ENCODE data around the gene IVL. TPM values are rescaled to one million over a fixed set of nuclear protein-coding genes. Genes with fewer than 3 reads are reported as not detected.

IVL gene
- total and polyA plus RNA-seq, 7 donors, result 0.03 to 1.2 TPM; not detected in 5

DNA sequence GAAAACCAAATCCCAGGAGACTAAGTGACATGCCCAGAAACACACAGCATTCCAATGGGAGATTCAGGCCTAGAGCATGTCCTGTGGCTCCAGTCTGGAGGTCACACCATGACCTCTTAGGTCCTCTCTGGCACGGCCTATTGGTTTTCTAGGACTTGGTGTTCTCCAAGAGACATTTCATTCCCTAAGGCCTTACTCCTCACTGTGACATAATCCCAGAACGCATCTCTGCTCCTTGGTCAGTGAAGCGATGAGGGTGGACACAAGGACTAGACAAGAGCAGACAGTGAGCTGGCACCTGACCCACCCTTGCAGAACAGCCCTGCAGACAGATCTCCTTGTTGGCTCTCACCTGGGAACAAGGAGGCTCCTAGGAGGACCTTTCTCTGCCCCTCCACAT, 860 bp downstream of the IVL start:
- Histone ChIP-seq H3K4me1 (no peaks in the 10 kb centered on the region), H3K9me3 (no peaks in the 10 kb centered on the region), H3K36me3 (no peaks in the 10 kb centered on the region), H3K4me3 (no peak overlapping the region), H3K27ac (no peak overlapping the region), H3K27me3 (peaks cover 0 to 7% (median 0%) of the 10 kb centered on the region in 3 donors)
- TF ChIP-seq EP300 (IDR thresholded peaks at IDR 0.05), result no peak
- no peak for TF ChIP-seq POLR2AphosphoS5 (IDR thresholded peaks at IDR 0.05)
- TF ChIP-seq, protein P1, sequence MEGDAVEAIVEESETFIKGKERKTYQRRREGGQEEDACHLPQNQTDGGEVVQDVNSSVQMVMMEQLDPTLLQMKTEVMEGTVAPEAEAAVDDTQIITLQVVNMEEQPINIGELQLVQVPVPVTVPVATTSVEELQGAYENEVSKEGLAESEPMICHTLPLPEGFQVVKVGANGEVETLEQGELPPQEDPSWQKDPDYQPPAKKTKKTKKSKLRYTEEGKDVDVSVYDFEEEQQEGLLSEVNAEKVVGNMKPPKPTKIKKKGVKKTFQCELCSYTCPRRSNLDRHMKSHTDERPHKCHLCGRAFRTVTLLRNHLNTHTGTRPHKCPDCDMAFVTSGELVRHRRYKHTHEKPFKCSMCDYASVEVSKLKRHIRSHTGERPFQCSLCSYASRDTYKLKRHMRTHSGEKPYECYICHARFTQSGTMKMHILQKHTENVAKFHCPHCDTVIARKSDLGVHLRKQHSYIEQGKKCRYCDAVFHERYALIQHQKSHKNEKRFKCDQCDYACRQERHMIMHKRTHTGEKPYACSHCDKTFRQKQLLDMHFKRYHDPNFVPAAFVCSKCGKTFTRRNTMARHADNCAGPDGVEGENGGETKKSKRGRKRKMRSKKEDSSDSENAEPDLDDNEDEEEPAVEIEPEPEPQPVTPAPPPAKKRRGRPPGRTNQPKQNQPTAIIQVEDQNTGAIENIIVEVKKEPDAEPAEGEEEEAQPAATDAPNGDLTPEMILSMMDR (IDR thresholded peaks at IDR 0.05), result no peak
- no peak for TF ChIP-seq POLR2A (IDR thresholded peaks at IDR 0.05)
- DNase-seq, result no peak
- 86 to 90% methylated on average over 3 of the region's 3 CpGs for WGBS, 2 donors
- intact Hi-C loops (cut with DNase I), result no loop called here

DNA sequence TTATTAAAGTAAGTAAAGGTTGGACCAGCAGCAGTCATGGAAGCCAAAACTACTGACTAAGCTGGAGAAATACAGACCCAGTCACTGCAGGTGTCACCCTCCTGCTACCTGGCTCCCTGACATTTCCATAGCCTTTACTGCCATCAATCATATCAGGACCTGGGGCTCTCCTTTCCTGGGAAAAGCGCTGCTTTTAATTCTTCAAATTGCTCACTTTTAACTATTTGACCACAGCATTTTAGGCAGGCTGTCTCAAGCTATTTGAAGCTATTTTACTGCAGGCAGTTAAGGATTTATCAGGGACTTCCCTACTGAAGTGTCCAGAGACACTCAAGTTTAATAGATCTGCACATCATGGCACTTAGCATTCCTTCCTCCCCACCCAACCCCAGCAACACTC, 4.1 kb downstream of the IVL start:
- WGBS, 2 donors, result 46 to 69% methylated on average over 1 of the region's 1 CpG

DNA sequence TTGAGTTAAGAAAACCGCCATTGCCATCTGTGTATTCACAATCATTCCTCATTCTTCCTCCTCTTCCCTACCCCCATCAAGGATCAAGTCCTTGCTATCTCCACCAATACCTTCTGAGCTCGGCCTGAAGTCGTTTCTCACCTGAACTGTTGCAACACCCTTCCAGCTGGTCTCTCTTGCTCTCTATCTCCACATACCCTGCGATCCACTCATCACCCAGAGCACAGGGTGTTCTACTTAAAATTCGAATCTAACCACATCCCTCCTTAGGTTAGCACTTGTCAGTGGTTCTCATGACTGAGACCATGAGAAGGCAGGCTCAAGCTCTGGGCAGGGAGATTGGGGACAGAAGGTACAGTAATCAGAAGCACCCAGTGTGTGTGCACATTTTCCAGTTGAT, 4.6 kb downstream of the IVL start:
- peaks cover 0 to 7% (median 0%) of the 10 kb centered on the region in 3 donors for H3K27me3 ChIP-seq
- WGBS, 2 donors, result 46 to 53% methylated on average over 5 of the region's 5 CpGs
- DNase-seq, result no peak
- H3K4me3 ChIP-seq, result no peak overlapping the region
- H3K4me1 ChIP-seq, result no peaks in the 10 kb centered on the region
- H3K27ac ChIP-seq, result no peak overlapping the region
- no peaks in the 10 kb centered on the region for H3K9me3 ChIP-seq
- intact Hi-C loops (cut with DNase I), result no loop called here
- no peak for TF ChIP-seq POLR2AphosphoS5 (IDR thresholded peaks at IDR 0.05)
- TF ChIP-seq, protein P1 (IDR thresholded peaks at IDR 0.05), result no peak
- TF ChIP-seq EP300 (IDR thresholded peaks at IDR 0.05), result no peak
- no peak for TF ChIP-seq POLR2A (IDR thresholded peaks at IDR 0.05)
- no peaks in the 10 kb centered on the region for H3K36me3 ChIP-seq

More for the DNA sequence above, 4.1 kb downstream of the IVL start:
- TF ChIP-seq POLR2AphosphoS5 (IDR thresholded peaks at IDR 0.05) (no peak), POLR2A (IDR thresholded peaks at IDR 0.05) (no peak), EP300 (IDR thresholded peaks at IDR 0.05) (no peak)
- TF ChIP-seq, protein P1 (IDR thresholded peaks at IDR 0.05), result no peak
- intact Hi-C loops (cut with DNase I), result no loop called here
- no peak for DNase-seq
- Histone ChIP-seq H3K27me3 (peaks cover 0 to 7% (median 0%) of the 10 kb centered on the region in 3 donors), H3K9me3 (no peaks in the 10 kb centered on the region), H3K36me3 (no peaks in the 10 kb centered on the region), H3K4me3 (no peak overlapping the region), H3K27ac (no peak overlapping the region), H3K4me1 (no peaks in the 10 kb centered on the region)

DNA sequence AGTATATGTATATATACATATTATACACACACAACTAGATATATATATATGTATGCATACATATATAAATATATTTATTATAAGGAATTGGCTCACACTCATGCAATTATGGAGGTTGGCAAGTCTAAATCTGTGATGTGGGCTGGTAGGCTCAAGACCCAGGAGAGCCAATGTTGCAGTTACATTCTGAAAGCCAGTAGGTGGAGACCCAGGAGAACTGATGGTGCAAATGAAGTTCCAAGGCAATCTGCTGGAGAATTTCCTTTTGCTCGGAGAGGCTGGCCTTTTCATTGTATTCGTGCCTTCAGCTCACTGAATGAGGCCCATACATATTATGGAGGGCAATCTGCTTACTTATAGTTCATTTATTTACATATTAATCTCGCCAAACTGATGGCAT, 9.4 kb downstream of the IVL start:
- Histone ChIP-seq H3K36me3 (no peaks in the 10 kb centered on the region), H3K27ac (no peak overlapping the region), H3K4me3 (no peak overlapping the region), H3K4me1 (no peaks in the 10 kb centered on the region), H3K9me3 (no peaks in the 10 kb centered on the region), H3K27me3 (no peaks in the 10 kb centered on the region)
- TF ChIP-seq POLR2AphosphoS5 (IDR thresholded peaks at IDR 0.05), result no peak
- no peak for TF ChIP-seq POLR2A (IDR thresholded peaks at IDR 0.05)
- TF ChIP-seq, protein P1 (IDR thresholded peaks at IDR 0.05), result no peak
- TF ChIP-seq EP300 (IDR thresholded peaks at IDR 0.05), result no peak
- intact Hi-C loops (cut with DNase I), result no loop called here
- WGBS, 2 donors, result 7 to 34% methylated on average over 3 of the region's 3 CpGs
- DNase-seq, result no peak

DNA sequence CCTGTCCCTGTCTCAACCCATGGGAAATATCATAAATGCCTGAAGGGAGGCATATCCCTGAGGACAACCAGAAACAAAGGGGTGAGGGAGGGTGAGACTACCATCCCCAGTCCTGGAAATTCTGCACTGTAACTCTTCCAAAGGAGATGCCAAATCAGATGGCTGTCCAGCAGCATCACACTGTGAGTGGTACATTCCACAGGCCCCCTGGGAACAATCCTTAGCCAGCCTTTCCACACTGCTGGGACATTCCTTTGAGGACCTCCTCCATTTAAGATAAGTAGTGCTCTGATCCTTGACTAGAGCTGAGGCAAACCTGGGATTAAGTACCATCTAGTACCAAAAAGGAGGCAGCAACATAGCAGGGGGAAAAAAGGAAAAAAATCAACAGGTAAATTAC, 10.7 kb downstream of the IVL start:
- Histone ChIP-seq H3K9me3 (no peaks in the 10 kb centered on the region), H3K4me1 (no peaks in the 10 kb centered on the region), H3K27ac (no peak overlapping the region), H3K36me3 (no peaks in the 10 kb centered on the region), H3K27me3 (no peaks in the 10 kb centered on the region), H3K4me3 (no peak overlapping the region)
- DNase-seq, result no peak
- intact Hi-C loops (cut with DNase I), result no loop called here
- TF ChIP-seq POLR2A (IDR thresholded peaks at IDR 0.05), result no peak
- TF ChIP-seq EP300 (IDR thresholded peaks at IDR 0.05), result no peak
- no peak for TF ChIP-seq POLR2AphosphoS5 (IDR thresholded peaks at IDR 0.05)
- TF ChIP-seq, protein P1 (IDR thresholded peaks at IDR 0.05), result no peak
